Measurements from ENCODE around the gene ADGRV1.

GRCh38 chr5:90529194-90529938 is 29.2 kb upstream of the ADGRV1 start, which contains the start of gene LYSMD3:
- TF ChIP-seq CTCF (IDR thresholded peaks at IDR 0.05) = no peak
- no peak for TF ChIP-seq ZFX (IDR thresholded peaks at IDR 0.05; ENCODE audit: borderline replicate concordance)

All from 22Rv1 (cell line).